ELR (cell line): Measurements from ENCODE around the gene SMKR1.

ENCODE experiments used
- DNase-seq: peaks from one replicate; pipeline ENCODE4 v3.0.0-alpha.2; 2015; ENCODE audit warnings: low read depth

SMKR1 gene

GRCh38 chr7:129482781-129483180, 19.6 kb upstream of the SMKR1 start:
- DNase-seq = no peak

- DNase-seq = peak; percentile 82
Observed at GRCh38 chr7:129489491-129489890, 12.8 kb upstream of the SMKR1 start.

- DNase-seq = no peak
Observed at GRCh38 chr7:129492391-129492790, 9.9 kb upstream of the SMKR1 start.

- DNase-seq = peak; percentile 40
Observed at GRCh38 chr7:129493555-129493954, 8.8 kb upstream of the SMKR1 start.

- peak; percentile 90 for DNase-seq
Observed at GRCh38 chr7:129494041-129494440, 8.3 kb upstream of the SMKR1 start.

GRCh38 chr7:129495987-129496386, 6.3 kb upstream of the SMKR1 start:
- no peak for DNase-seq

- DNase-seq = no peak
Observed at GRCh38 chr7:129496653-129497052, 5.7 kb upstream of the SMKR1 start.

GRCh38 chr7:129497156-129497555, 5.2 kb upstream of the SMKR1 start:
- no peak for DNase-seq

GRCh38 chr7:129498021-129498420, 4.3 kb upstream of the SMKR1 start:
- DNase-seq = no peak

GRCh38 chr7:129499999-129500398, 2.3 kb upstream of the SMKR1 start:
- DNase-seq = no peak

- DNase-seq = no peak
Observed at GRCh38 chr7:129502708-129503685, 666 bp downstream of the SMKR1 start.

- DNase-seq = no peak
Observed at GRCh38 chr7:129503725-129504124, 1.4 kb downstream of the SMKR1 start.

GRCh38 chr7:129512192-129512591, 9.9 kb downstream of the SMKR1 start:
- DNase-seq = no peak

- no peak for DNase-seq
Observed at GRCh38 chr7:129513546-129513945, 11.2 kb downstream of the SMKR1 start.

GRCh38 chr7:129514683-129515082, 12.4 kb downstream of the SMKR1 start:
- peak; percentile 72 for DNase-seq

- DNase-seq = no peak
Observed at GRCh38 chr7:129515381-129515780, 13.1 kb downstream of the SMKR1 start.

GRCh38 chr7:129517931-129518330, 15.6 kb downstream of the SMKR1 start:
- no peak for DNase-seq

- DNase-seq = no peak
Observed at GRCh38 chr7:129519464-129519863, 17.1 kb downstream of the SMKR1 start.

- DNase-seq = peak; percentile 21
Observed at GRCh38 chr7:129522088-129522970, 20.0 kb downstream of the SMKR1 start.

- DNase-seq = no peak
Observed at GRCh38 chr7:129522971-129523340, 20.6 kb downstream of the SMKR1 start.

- DNase-seq = no peak
Observed at GRCh38 chr7:129523924-129524323, 21.6 kb downstream of the SMKR1 start.

- DNase-seq = peak; percentile 71
Observed at GRCh38 chr7:129524405-129524804, 22.1 kb downstream of the SMKR1 start.
